Stimulated activated naive CD8-positive, alpha-beta T cell treated with anti-CD3 and anti-CD28 coated beads, Interleukin-15, Interleukin-2, amounts not matched to agents 100 ng/mL and 50 ng/mL, for 24 hours (primary cell): ENCODE data around the gene SCARB2.

ENCODE experiments used
- H3K27ac Mint-ChIP-seq: one replicate; pipeline ENCODE4 v1.8.0; 2021; ENCODE audit warnings: mild to moderate bottlenecking, mixed read lengths
- H3K27me3 Mint-ChIP-seq: one replicate; pipeline ENCODE4 v1.8.0; 2021; ENCODE audit warnings: mixed read lengths
- H3K36me3 Mint-ChIP-seq: one replicate; pipeline ENCODE4 v1.8.0; 2021; ENCODE audit warnings: low read depth, mixed read lengths
- H3K4me1 Mint-ChIP-seq: one replicate; pipeline ENCODE4 v1.8.0; 2021; ENCODE audit warnings: low read depth, mixed read lengths
- H3K4me3 Mint-ChIP-seq: one replicate; pipeline ENCODE4 v1.8.0; 2021; ENCODE audit warnings: mild to moderate bottlenecking, mixed read lengths
- H3K9me3 Mint-ChIP-seq: one replicate; pipeline ENCODE4 v1.8.0; 2021; ENCODE audit warnings: mixed read lengths

Gene SCARB2

GRCh38 chr4:76198411-76199237 lies 15.0 kb downstream of the SCARB2 start:
- Mint-ChIP-seq H3K27ac (peak overlapping the region; percentile 28), H3K9me3 (no peaks in the 10 kb centered on the region), H3K4me3 (peak overlapping the region; percentile 0), H3K4me1 (peaks cover 51% of the 10 kb centered on the region), H3K36me3 (peaks cover 14% of the 10 kb centered on the region), H3K27me3 (no peaks in the 10 kb centered on the region)

- peak overlapping the region; percentile 28 for H3K27ac Mint-ChIP-seq
- peaks cover 51% of the 10 kb centered on the region for H3K4me1 Mint-ChIP-seq
- no peaks in the 10 kb centered on the region for H3K27me3 Mint-ChIP-seq
- H3K9me3 Mint-ChIP-seq = no peaks in the 10 kb centered on the region
- H3K4me3 Mint-ChIP-seq = peak overlapping the region; percentile 5
- peaks cover 19% of the 10 kb centered on the region for H3K36me3 Mint-ChIP-seq
These were observed 15.6 kb downstream of the SCARB2 start for GRCh38 chr4:76197971-76198410.

GRCh38 chr4:76197031-76197743 lies 16.4 kb downstream of the SCARB2 start:
- no peak overlapping the region for H3K4me3 Mint-ChIP-seq
- H3K36me3 Mint-ChIP-seq = peaks cover 27% of the 10 kb centered on the region
- H3K4me1 Mint-ChIP-seq = peaks cover 47% of the 10 kb centered on the region
- no peaks in the 10 kb centered on the region for H3K27me3 Mint-ChIP-seq
- no peaks in the 10 kb centered on the region for H3K9me3 Mint-ChIP-seq
- no peak overlapping the region for H3K27ac Mint-ChIP-seq

GRCh38 chr4:76196376-76196775 lies 17.2 kb downstream of the SCARB2 start:
- Mint-ChIP-seq H3K9me3 (peaks cover 2% of the 10 kb centered on the region), H3K27ac (no peak overlapping the region), H3K27me3 (no peaks in the 10 kb centered on the region)

GRCh38 chr4:76195326-76195725 lies 18.3 kb downstream of the SCARB2 start:
- Mint-ChIP-seq H3K9me3 (peaks cover 3% of the 10 kb centered on the region), H3K4me1 (peaks cover 37% of the 10 kb centered on the region), H3K4me3 (no peak overlapping the region), H3K27me3 (no peaks in the 10 kb centered on the region), H3K27ac (no peak overlapping the region), H3K36me3 (peaks cover 40% of the 10 kb centered on the region)

More at GRCh38 chr4:76196376-76196775, 17.2 kb downstream of the SCARB2 start:
- Mint-ChIP-seq H3K4me1 (peaks cover 47% of the 10 kb centered on the region), H3K36me3 (peaks cover 33% of the 10 kb centered on the region), H3K4me3 (no peak overlapping the region)

GRCh38 chr4:76194325-76194724 lies 19.3 kb downstream of the SCARB2 start:
- no peak overlapping the region for H3K4me3 Mint-ChIP-seq
- H3K36me3 Mint-ChIP-seq = peaks cover 43% of the 10 kb centered on the region
- no peak overlapping the region for H3K27ac Mint-ChIP-seq
- H3K27me3 Mint-ChIP-seq = no peaks in the 10 kb centered on the region
- peaks cover 27% of the 10 kb centered on the region for H3K4me1 Mint-ChIP-seq
- H3K9me3 Mint-ChIP-seq = peaks cover 3% of the 10 kb centered on the region

- Mint-ChIP-seq H3K9me3 (peaks cover 3% of the 10 kb centered on the region), H3K36me3 (peaks cover 43% of the 10 kb centered on the region), H3K27ac (no peak overlapping the region), H3K4me3 (no peak overlapping the region), H3K27me3 (no peaks in the 10 kb centered on the region), H3K4me1 (peaks cover 7% of the 10 kb centered on the region)
These were observed 21.4 kb downstream of the SCARB2 start for GRCh38 chr4:76192236-76192635.

GRCh38 chr4:76188557-76188956 lies 25.1 kb downstream of the SCARB2 start:
- peaks cover 28% of the 10 kb centered on the region for H3K36me3 Mint-ChIP-seq
- H3K4me1 Mint-ChIP-seq = no peaks in the 10 kb centered on the region
- H3K9me3 Mint-ChIP-seq = peaks cover 3% of the 10 kb centered on the region
- no peak overlapping the region for H3K4me3 Mint-ChIP-seq
- no peak overlapping the region for H3K27ac Mint-ChIP-seq
- H3K27me3 Mint-ChIP-seq = no peaks in the 10 kb centered on the region

- no peak overlapping the region for H3K27ac Mint-ChIP-seq
- H3K27me3 Mint-ChIP-seq = no peaks in the 10 kb centered on the region
- no peaks in the 10 kb centered on the region for H3K4me1 Mint-ChIP-seq
- H3K36me3 Mint-ChIP-seq = peaks cover 24% of the 10 kb centered on the region
- no peak overlapping the region for H3K4me3 Mint-ChIP-seq
- peaks cover 3% of the 10 kb centered on the region for H3K9me3 Mint-ChIP-seq
These were observed 25.5 kb downstream of the SCARB2 start for GRCh38 chr4:76188149-76188548.

- Mint-ChIP-seq H3K4me3 (no peak overlapping the region), H3K4me1 (no peaks in the 10 kb centered on the region), H3K27me3 (no peaks in the 10 kb centered on the region), H3K27ac (no peak overlapping the region), H3K36me3 (peaks cover 16% of the 10 kb centered on the region), H3K9me3 (peaks cover 3% of the 10 kb centered on the region)
These were observed 26.5 kb downstream of the SCARB2 start for GRCh38 chr4:76187152-76187551.

GRCh38 chr4:76182463-76182862 lies 31.2 kb downstream of the SCARB2 start:
- Mint-ChIP-seq H3K27ac (no peak overlapping the region), H3K36me3 (no peaks in the 10 kb centered on the region), H3K9me3 (no peaks in the 10 kb centered on the region), H3K4me1 (no peaks in the 10 kb centered on the region), H3K27me3 (no peaks in the 10 kb centered on the region), H3K4me3 (no peak overlapping the region)

- Mint-ChIP-seq H3K27ac (no peak overlapping the region), H3K4me3 (no peak overlapping the region), H3K27me3 (no peaks in the 10 kb centered on the region), H3K4me1 (no peaks in the 10 kb centered on the region), H3K36me3 (peaks cover 4% of the 10 kb centered on the region), H3K9me3 (no peaks in the 10 kb centered on the region)
These were observed 34.0 kb downstream of the SCARB2 start for GRCh38 chr4:76179398-76180318.

- no peak overlapping the region for H3K4me3 Mint-ChIP-seq
- no peaks in the 10 kb centered on the region for H3K9me3 Mint-ChIP-seq
- no peaks in the 10 kb centered on the region for H3K4me1 Mint-ChIP-seq
- H3K36me3 Mint-ChIP-seq = peaks cover 10% of the 10 kb centered on the region
- H3K27me3 Mint-ChIP-seq = no peaks in the 10 kb centered on the region
- no peak overlapping the region for H3K27ac Mint-ChIP-seq
These were observed 35.3 kb downstream of the SCARB2 start for GRCh38 chr4:76178296-76178695.

GRCh38 chr4:76177709-76178108 lies 35.9 kb downstream of the SCARB2 start:
- H3K9me3 Mint-ChIP-seq = no peaks in the 10 kb centered on the region
- no peak overlapping the region for H3K27ac Mint-ChIP-seq
- no peaks in the 10 kb centered on the region for H3K4me1 Mint-ChIP-seq
- H3K4me3 Mint-ChIP-seq = no peak overlapping the region
- H3K36me3 Mint-ChIP-seq = peaks cover 10% of the 10 kb centered on the region
- H3K27me3 Mint-ChIP-seq = no peaks in the 10 kb centered on the region
